GM12878 (cell line): ENCODE measurements around the gene ZBTB37. TPM values are rescaled to one million over a fixed set of nuclear protein-coding genes. Genes with fewer than 3 reads are reported as not detected.
A peak's percentile ranks its signal among the peaks of the same experiment; 100 is the strongest.

Source experiments
- CBFB ChIP-seq: IDR thresholded peaks from 2 replicates; pipeline ENCODE4 v1.6.1; 2016; ENCODE audit warnings: antibody characterized with exemption, low read depth
- CBX3 ChIP-seq: fragments of 200-600 bp; sonication (generic); IDR thresholded peaks from 2 replicates; pipeline ENCODE4 v1.6.1; 2016; ENCODE audit warnings: low read depth, borderline replicate concordance
- CUX1 ChIP-seq: IDR thresholded peaks from 2 replicates; pipeline ENCODE4 v1.6.1; 2012; ENCODE audit warnings: improper control_type of control experiment, low read depth, low read length; ENCODE audit not compliant: insufficient replicate concordance
- HSF1 ChIP-seq: fragments of 150-350 bp; IDR thresholded peaks from 2 replicates; pipeline ENCODE4 v1.6.1; 2014; ENCODE audit warnings: mild to moderate bottlenecking, low read depth, low read length
- NFYB ChIP-seq: IDR thresholded peaks from 2 replicates; pipeline ENCODE4 v1.6.1; 2011; ENCODE audit warnings: low read depth, mild to moderate bottlenecking, low read length, improper control_type of control experiment, moderate library complexity; ENCODE audit not compliant: insufficient read depth
- NR2C1 ChIP-seq: fragments of 450-650 bp; IDR thresholded peaks from 2 replicates; pipeline ENCODE4 v1.6.1; 2017; ENCODE audit warnings: antibody characterized with exemption, mild to moderate bottlenecking, moderate library complexity
- NR2F1 ChIP-seq: fragments of 450-650 bp; conservative IDR thresholded peaks from 2 replicates; pipeline ENCODE4 v1.6.1; 2017; ENCODE audit warnings: mild to moderate bottlenecking
- PML ChIP-seq: IDR thresholded peaks from 2 replicates; pipeline ENCODE4 v1.6.1; 2012; ENCODE audit warnings: low read length, inconsistent platforms
- POLR2AphosphoS2 ChIP-seq: IDR thresholded peaks from 2 replicates; pipeline ENCODE4 v1.6.1; 2011; ENCODE audit warnings: low read depth, mild to moderate bottlenecking, low read length, improper control_type of control experiment, moderate library complexity
- POLR2AphosphoS5 ChIP-seq: IDR thresholded peaks from 2 replicates; pipeline ENCODE4 v1.6.1; 2011; ENCODE audit warnings: mild to moderate bottlenecking, low read length, inconsistent platforms
- RAD51 ChIP-seq: fragments of 450-650 bp; IDR thresholded peaks from 2 replicates; pipeline ENCODE4 v1.6.1; 2016; ENCODE audit warnings: moderate library complexity, mild to moderate bottlenecking, inconsistent platforms
- TBL1XR1 ChIP-seq: IDR thresholded peaks from 2 replicates; pipeline ENCODE4 v1.6.1; 2012; ENCODE audit warnings: low read depth, low read length, improper control_type of control experiment
- polyA plus RNA-seq, 11 experiments: library from polyadenylated mRNA; depleted of rRNA in 4 of 11; unstranded in 6 of 11; stranded (reverse) in 5 of 11; fragments of >200 nt; fragmentation: Nextera tagmentation in 4 of 11; fragmentation: Illumina TruSeq in 1 of 11; extraction: Ambion mirVana in 4 of 11; extraction: Trizol in 1 of 11; gene quantifications; 1 replicate in 1 of 11; 2 replicates in 10 of 11; pipeline versions ENCODE4 v1.2.1 to v1.2.3, GENCODE V29; 2011 to 2016; ENCODE audit warnings: inconsistent platforms in 2 of 11, missing spikeins in 2 of 11, low read depth in 1 of 11
- total RNA-seq, 4 experiments: library from RNA; depleted of rRNA in 3 of 4; stranded (reverse); fragments of >200 nt in 3 of 4; fragmentation: Illumina TruSeq in 1 of 4; extraction: Trizol in 1 of 4; gene quantifications; 2 replicates each; pipeline versions ENCODE4 v1.2.1 to v1.2.3, GENCODE V29; 2013 to 2021
- TF ChIP-seq, protein P1 (sequence below): fragments of 150-350 bp; IDR thresholded peaks from 2 replicates; pipeline ENCODE4 v1.6.1; 2016; ENCODE audit warnings: low read depth, low read length
- TF ChIP-seq, protein P2 (sequence below): fragments of 450-650 bp; IDR thresholded peaks from 2 replicates; pipeline ENCODE4 v1.6.1; 2017; ENCODE audit warnings: mild to moderate bottlenecking, moderate library complexity
- TF ChIP-seq, protein P3 (sequence below): IDR thresholded peaks from 2 replicates; pipeline ENCODE4 v1.6.1; 2011; ENCODE audit warnings: low read depth, mild to moderate bottlenecking, low read length, moderate library complexity, borderline replicate concordance; ENCODE audit errors: extremely low read depth

ZBTB37 gene
- total and polyA plus RNA-seq, 10 of the 15 experiments (the other 5 are each of a cell fraction or from before 2014, with no cell fraction given), result 0.16 to 5.7 (median 1.9) TPM

DNA sequence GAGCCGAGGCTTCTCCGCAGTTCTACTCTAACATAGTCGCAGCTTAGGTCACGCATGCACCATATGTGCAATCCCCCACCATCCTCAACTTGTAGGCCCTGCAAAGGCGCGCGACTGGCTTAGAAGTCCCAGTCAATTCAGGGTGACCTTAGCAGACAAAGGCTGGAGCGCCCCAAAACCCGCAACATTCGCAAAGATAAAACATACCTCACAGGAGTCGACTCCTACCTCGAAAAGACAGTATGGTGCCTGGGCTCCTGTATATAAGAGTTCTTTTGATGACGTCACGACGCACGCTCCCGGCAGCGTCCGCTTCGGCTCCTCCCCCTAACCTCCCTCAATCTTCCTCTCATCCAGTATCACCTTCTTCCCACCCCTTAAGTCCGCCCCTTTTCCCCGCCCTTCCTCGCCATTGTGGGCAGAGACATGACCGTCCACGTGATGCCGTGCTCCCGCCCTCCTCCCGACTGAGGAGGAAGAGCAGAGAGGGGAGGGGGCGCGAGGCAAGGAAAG, 371 bp upstream of the ZBTB37 start, which contains the start of gene GAS5 (continued):
- TF ChIP-seq NFYB, result no peak; the same call in 1 of the 2 replicates
- TF ChIP-seq, protein P1, sequence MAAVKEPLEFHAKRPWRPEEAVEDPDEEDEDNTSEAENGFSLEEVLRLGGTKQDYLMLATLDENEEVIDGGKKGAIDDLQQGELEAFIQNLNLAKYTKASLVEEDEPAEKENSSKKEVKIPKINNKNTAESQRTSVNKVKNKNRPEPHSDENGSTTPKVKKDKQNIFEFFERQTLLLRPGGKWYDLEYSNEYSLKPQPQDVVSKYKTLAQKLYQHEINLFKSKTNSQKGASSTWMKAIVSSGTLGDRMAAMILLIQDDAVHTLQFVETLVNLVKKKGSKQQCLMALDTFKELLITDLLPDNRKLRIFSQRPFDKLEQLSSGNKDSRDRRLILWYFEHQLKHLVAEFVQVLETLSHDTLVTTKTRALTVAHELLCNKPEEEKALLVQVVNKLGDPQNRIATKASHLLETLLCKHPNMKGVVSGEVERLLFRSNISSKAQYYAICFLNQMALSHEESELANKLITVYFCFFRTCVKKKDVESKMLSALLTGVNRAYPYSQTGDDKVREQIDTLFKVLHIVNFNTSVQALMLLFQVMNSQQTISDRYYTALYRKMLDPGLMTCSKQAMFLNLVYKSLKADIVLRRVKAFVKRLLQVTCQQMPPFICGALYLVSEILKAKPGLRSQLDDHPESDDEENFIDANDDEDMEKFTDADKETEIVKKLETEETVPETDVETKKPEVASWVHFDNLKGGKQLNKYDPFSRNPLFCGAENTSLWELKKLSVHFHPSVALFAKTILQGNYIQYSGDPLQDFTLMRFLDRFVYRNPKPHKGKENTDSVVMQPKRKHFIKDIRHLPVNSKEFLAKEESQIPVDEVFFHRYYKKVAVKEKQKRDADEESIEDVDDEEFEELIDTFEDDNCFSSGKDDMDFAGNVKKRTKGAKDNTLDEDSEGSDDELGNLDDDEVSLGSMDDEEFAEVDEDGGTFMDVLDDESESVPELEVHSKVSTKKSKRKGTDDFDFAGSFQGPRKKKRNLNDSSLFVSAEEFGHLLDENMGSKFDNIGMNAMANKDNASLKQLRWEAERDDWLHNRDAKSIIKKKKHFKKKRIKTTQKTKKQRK, result no peak
- TF ChIP-seq CBFB, result peak; percentile 99
- peak; percentile 100 for TF ChIP-seq PML
- no peak for TF ChIP-seq NR2C1
- peak; percentile 100 for TF ChIP-seq POLR2AphosphoS5
- no peak; the same call in 1 of the 2 replicates for TF ChIP-seq HSF1
- TF ChIP-seq TBL1XR1, result no peak
- TF ChIP-seq, protein P2, sequence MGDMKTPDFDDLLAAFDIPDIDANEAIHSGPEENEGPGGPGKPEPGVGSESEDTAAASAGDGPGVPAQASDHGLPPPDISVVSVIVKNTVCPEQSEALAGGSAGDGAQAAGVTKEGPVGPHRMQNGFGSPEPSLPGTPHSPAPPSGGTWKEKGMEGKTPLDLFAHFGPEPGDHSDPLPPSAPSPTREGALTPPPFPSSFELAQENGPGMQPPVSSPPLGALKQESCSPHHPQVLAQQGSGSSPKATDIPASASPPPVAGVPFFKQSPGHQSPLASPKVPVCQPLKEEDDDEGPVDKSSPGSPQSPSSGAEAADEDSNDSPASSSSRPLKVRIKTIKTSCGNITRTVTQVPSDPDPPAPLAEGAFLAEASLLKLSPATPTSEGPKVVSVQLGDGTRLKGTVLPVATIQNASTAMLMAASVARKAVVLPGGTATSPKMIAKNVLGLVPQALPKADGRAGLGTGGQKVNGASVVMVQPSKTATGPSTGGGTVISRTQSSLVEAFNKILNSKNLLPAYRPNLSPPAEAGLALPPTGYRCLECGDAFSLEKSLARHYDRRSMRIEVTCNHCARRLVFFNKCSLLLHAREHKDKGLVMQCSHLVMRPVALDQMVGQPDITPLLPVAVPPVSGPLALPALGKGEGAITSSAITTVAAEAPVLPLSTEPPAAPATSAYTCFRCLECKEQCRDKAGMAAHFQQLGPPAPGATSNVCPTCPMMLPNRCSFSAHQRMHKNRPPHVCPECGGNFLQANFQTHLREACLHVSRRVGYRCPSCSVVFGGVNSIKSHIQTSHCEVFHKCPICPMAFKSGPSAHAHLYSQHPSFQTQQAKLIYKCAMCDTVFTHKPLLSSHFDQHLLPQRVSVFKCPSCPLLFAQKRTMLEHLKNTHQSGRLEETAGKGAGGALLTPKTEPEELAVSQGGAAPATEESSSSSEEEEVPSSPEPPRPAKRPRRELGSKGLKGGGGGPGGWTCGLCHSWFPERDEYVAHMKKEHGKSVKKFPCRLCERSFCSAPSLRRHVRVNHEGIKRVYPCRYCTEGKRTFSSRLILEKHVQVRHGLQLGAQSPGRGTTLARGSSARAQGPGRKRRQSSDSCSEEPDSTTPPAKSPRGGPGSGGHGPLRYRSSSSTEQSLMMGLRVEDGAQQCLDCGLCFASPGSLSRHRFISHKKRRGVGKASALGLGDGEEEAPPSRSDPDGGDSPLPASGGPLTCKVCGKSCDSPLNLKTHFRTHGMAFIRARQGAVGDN, result peak; percentile 93
- TF ChIP-seq CBX3, result no peak
- TF ChIP-seq CUX1, result no peak
- peak; percentile 96 for TF ChIP-seq RAD51
- TF ChIP-seq, protein P3, sequence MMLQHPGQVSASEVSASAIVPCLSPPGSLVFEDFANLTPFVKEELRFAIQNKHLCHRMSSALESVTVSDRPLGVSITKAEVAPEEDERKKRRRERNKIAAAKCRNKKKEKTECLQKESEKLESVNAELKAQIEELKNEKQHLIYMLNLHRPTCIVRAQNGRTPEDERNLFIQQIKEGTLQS, result peak; percentile 37; the same call in 1 of the 2 replicates
- TF ChIP-seq NR2F1, result no peak; the same call in none of the 2 replicates
- TF ChIP-seq POLR2AphosphoS2, result peak; percentile 100
